Skin epidermis (tissue), 12 donors: ENCODE data around the gene NLRX1.
"Not testable (repeated sequence)": the region's sequence is repeated elsewhere in the genome, so short reads cannot be mapped to it uniquely, and the experiment has no call there.

Experiments
- H3K27ac ChIP-seq, 21 experiments: fragments of 200-600 bp; sonication (generic) in 11 of 21; one replicate each; pipeline ENCODE4 v1.5.0; 2020; ENCODE audit warnings: mild to moderate bottlenecking in 3 of 21, inconsistent platforms in 2 of 21, moderate library complexity in 2 of 21
- H3K4me3 ChIP-seq, 7 experiments: fragments of 200-600 bp; sonication (generic) in 2 of 7; one replicate each; pipeline ENCODE4 v1.5.0; 2020; ENCODE audit warnings: inconsistent platforms in 2 of 7, mild to moderate bottlenecking in 2 of 7, moderate library complexity in 1 of 7

Gene NLRX1

GRCh38 chr11:119153049-119153818, 15.3 kb upstream of the NLRX1 start:
- no peak overlapping the region for H3K4me3 ChIP-seq
- no peak overlapping the region for H3K27ac ChIP-seq

DNA sequence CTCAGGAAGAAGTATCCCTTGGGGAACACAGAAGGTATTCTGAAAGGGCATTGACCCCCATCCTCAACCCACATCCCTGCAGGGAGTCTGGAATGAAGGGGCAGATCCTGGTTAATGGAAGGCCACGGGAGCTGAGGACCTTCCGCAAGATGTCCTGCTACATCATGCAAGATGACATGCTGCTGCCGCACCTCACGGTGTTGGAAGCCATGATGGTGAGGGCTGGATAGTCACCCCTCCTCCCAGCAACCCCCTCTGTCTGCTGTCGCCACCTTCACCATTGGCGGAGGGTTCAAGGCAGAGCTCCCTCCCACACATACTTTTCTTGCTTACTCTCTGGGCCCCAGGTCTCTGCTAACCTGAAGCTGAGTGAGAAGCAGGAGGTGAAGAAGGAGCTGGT, 14.3 kb upstream of the NLRX1 start:
- Histone ChIP-seq H3K4me3 (no peak overlapping the region), H3K27ac (no peak overlapping the region)

GRCh38 chr11:119155733-119156492, 12.6 kb upstream of the NLRX1 start:
- no peak overlapping the region for H3K27ac ChIP-seq
- no peak overlapping the region for H3K4me3 ChIP-seq

DNA sequence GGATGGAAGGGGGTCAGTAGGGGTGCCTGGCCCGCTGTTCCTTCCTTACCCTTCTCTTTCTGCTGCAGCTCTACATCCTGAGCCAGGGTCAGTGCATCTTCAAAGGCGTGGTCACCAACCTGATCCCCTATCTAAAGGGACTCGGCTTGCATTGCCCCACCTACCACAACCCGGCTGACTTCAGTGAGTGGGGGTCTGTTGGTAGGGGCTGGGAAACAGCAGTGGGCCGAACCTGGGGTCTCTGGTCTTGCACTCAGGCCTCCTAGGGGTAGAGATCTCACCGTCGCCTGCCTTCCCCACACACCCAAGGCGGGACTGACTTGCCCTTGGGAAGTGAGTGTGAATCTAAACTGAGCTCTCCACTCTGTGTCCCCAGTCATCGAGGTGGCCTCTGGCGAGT, 12.0 kb upstream of the NLRX1 start:
- Histone ChIP-seq H3K4me3 (no peak overlapping the region), H3K27ac (no peak overlapping the region)

DNA sequence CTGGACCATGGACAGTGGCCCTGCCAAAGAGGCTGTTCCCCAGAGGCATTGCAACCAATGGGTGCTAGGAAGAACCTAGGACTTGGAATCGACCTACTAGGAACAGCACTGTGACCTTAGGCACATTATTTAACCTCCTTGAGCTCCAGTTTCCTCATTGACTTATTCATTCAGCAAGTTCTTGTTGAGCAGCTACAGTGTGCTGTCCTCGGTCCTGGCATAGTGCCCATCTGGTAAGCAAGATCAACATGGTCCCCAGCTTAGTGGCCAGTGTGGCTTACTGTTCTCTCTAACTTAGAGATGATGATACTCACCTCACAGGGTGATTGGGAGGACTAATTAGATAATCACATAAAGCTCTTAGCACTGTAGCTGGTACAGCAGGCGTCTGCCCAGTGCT, 11.5 kb upstream of the NLRX1 start:
- Histone ChIP-seq H3K27ac (no peak overlapping the region), H3K4me3 (no peak overlapping the region)

DNA sequence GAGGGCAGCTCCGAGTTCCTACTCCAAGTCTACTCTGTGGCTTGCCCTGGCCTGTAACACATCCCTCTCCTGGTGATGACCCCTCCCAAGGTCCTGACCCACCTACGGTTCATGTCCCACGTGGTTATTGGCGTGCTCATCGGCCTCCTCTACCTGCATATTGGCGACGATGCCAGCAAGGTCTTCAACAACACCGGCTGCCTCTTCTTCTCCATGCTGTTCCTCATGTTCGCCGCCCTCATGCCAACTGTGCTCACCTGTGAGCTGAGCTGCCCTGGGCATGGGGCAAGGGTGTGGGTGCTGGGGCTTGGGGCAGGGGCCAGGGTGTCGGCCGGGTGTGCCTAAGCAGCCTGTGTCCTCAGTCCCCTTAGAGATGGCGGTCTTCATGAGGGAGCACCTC, 10.1 kb upstream of the NLRX1 start:
- Histone ChIP-seq H3K4me3 (no peak overlapping the region), H3K27ac (no peak overlapping the region)

DNA sequence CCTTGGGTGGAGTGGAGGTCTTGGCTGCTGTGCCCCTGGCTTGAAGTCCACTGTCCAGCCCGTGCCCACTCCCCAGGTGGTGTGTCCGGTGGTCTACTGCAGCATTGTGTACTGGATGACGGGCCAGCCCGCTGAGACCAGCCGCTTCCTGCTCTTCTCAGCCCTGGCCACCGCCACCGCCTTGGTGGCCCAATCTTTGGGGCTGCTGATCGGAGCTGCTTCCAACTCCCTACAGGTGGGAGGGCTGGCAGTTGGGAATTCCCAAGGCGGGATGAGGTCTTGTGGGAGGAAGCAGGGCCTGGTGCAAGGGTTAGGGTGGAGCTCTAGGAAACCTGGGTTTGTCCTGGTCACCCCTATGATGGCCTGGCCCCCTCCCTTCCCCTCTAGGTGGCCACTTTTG, 8.4 kb upstream of the NLRX1 start:
- no peak overlapping the region for H3K4me3 ChIP-seq
- H3K27ac ChIP-seq, result no peak overlapping the region

- Histone ChIP-seq H3K4me3 (no peak overlapping the region), H3K27ac (no peak overlapping the region)
Measured at GRCh38 chr11:119161871-119162270, 6.7 kb upstream of the NLRX1 start.

DNA sequence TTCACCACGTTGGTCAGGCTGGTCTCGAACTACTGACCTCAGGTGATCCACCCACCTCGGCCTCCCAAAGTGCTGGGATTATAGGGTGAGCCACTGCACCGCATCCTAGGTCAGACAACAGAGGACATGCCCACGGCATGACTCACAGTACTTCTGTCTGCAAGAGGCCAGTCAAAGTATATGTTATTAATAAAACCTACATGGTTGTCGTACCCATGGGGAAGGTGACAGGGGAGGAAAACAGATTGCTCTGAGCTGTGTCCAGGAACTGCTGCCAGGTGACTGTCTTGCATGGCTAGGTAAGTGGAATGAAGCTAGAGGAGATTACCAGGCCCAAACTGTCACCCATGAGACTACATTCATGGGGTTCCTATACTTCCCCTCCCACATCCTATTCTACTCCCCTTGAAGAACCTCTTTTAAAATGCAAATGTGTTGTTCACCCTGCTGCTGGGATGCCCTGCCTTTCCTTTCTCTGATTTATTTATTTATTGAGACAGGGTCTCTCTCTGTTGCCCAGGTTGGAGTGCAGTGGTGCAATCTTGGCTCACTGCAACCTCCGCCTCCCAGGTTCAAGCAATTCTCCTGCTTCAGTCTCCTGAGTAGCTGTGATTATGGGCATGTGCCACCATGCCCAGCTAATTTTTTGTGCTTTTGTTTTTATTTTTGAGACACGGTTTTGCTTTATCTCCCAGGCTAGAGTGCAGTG, 2.0 kb upstream of the NLRX1 start:
- H3K4me3 ChIP-seq, result no peak overlapping the region
- H3K27ac ChIP-seq, result peak overlapping the region in 12 of 21 experiments; percentile 15 to 97 (median 54)

- H3K4me3 ChIP-seq, result not testable (repeated sequence)
- peak overlapping the region in 15 of 21 experiments; percentile 17 to 98 (median 54) for H3K27ac ChIP-seq
Measured at GRCh38 chr11:119167077-119167458, 1.5 kb upstream of the NLRX1 start.

- Histone ChIP-seq H3K4me3 (peak overlapping the region in 3 of 7 experiments; percentile 60 to 80 (median 74)), H3K27ac (peak overlapping the region in 19 of 21 experiments; percentile 18 to 99 (median 95))
Measured at GRCh38 chr11:119167933-119168332, 592 bp upstream of the NLRX1 start.

DNA sequence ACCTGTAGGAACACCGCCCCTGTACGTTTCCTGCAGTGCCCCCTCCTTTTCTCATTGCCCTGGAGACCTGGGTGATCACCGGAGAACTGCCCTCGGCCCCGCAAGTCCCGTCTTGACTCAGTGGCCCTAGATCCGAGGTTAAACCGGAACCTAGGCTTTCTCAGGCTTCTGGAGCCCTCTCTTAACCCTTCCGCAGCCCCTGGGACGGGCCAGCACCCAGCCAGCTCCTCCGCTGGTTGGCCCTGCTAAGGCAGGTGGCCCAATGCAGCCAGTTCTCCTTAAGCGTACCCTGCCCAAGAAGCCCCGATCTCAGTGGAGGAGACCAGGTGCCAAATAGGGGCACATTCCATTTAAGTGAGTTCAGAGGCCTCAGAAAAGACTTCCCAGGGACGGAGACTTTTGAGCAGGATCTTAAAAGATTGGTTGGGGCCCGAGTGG, 776 bp downstream of the NLRX1 start:
- peak overlapping the region; percentile 86 to 99 (median 96) for H3K27ac ChIP-seq
- H3K4me3 ChIP-seq, result peak overlapping the region; percentile 60 to 97 (median 77)

DNA sequence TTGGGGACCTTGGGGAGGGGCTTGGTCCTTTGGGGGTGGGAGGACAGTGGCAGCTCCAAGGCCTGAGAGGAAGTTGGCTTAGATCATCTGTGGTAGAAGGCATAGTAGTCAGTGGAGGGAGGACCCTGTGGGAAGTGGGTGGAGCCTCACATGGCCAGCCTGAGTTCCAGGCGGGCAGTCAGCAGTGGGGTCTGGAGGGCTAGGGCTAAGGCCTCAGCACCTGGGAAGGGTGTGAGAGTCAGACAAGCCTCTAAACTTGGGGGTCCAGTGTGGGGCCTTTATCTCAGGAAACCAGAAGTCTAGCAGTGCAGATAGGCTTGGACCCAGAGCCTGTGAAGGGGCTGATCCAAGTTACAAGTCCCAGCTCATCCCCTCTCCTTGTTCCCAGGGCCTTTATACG, 4.0 kb downstream of the NLRX1 start:
- no peak overlapping the region for H3K27ac ChIP-seq
- H3K4me3 ChIP-seq, result no peak overlapping the region

DNA sequence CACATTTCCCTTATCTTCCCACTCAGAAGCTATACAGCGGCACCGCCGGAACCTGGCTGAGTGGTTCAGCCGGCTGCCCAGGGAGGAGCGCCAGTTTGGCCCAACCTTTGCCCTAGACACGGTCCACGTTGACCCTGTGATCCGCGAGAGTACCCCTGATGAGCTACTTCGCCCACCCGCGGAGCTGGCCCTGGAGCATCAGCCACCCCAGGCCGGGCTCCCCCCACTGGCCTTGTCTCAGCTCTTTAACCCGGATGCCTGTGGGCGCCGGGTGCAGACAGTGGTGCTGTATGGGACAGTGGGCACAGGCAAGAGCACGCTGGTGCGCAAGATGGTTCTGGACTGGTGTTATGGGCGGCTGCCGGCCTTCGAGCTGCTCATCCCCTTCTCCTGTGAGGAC, 4.9 kb downstream of the NLRX1 start:
- Histone ChIP-seq H3K27ac (no peak overlapping the region), H3K4me3 (no peak overlapping the region)

DNA sequence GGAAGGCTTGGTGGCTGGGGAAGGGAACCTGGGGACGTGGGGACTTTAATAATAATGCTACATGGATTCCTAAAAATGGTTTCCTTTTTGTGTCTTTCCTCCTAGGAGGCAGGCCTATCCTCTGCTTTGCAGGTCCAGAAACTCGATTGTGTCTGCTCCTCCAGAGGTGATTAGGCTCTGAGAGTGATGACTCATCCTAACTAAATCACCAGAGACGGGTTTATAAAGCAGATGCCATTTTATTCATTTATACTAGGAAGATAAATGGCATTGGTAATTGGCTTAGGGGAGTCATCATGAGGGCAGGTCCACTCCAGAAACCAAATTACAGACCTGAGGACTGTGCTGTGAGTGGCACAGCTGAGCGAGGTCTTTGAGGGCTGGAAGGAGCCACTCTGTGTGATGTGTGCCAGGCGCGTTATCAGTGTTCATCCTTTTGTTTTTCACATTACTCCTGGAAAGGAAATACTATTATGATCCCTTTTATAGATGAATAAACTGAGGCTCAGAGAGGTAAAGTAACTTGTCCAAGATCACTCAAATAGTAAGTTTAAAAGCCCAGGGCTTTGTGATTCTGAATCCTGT, 7.1 kb downstream of the NLRX1 start:
- no peak overlapping the region for H3K4me3 ChIP-seq
- H3K27ac ChIP-seq, result no peak overlapping the region

GRCh38 chr11:119178166-119178680, 9.7 kb downstream of the NLRX1 start:
- peak overlapping the region in 1 of 21 experiments; percentile 45 for H3K27ac ChIP-seq
- no peak overlapping the region for H3K4me3 ChIP-seq

DNA sequence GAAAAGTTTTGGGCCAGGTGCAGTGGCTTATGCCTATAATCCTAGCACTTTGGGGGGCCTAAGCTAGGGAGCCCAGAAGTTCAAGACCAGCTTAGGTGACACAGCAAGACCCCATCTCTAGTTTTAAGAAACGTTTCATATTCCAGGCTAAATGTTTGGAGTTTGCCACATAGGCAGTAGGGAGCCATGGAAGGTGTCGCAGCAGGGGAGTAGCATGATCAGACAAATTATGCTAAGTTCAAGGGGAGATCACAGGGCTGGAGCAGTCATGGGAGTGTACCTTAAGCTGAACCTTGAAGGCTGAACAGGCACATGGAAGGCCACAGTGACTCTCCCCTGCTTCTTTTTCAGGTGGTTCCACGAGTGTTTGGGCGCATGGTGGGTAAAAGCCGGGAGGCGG, 10.8 kb downstream of the NLRX1 start:
- no peak overlapping the region for H3K27ac ChIP-seq

GRCh38 chr11:119179983-119180382, 11.5 kb downstream of the NLRX1 start:
- no peak overlapping the region for H3K4me3 ChIP-seq
- H3K27ac ChIP-seq, result no peak overlapping the region

More for the DNA sequence above, 10.8 kb downstream of the NLRX1 start:
- no peak overlapping the region for H3K4me3 ChIP-seq

- no peak overlapping the region for H3K4me3 ChIP-seq
- no peak overlapping the region for H3K27ac ChIP-seq
Measured at GRCh38 chr11:119180729-119181676, 12.5 kb downstream of the NLRX1 start.
